Sigmoid colon (tissue), 7 donors: ENCODE data around the gene REPS1. TPM values are rescaled to one million over a fixed set of nuclear protein-coding genes. Genes with fewer than 3 reads are reported as not detected.
A peak's percentile ranks its signal among the peaks of the same experiment; 100 is the strongest.

Source experiments
- DNase-seq: peaks from one replicate; pipeline ENCODE4 v3.0.0-alpha.2; 2019
- H3K27ac ChIP-seq, 4 donors: fragments of 200-600 bp; sonication (generic); one replicate each; pipeline ENCODE4 v1.5.1; 2016 to 2019; ENCODE audit warnings: mild to moderate bottlenecking in 1 of 4
- H3K27me3 ChIP-seq, 3 donors: fragments of 200-600 bp; sonication (generic); one replicate each; pipeline ENCODE4 v1.5.1; 2019; ENCODE audit warnings: mild to moderate bottlenecking in 1 of 3
- H3K36me3 ChIP-seq, 4 donors: fragments of 200-600 bp; sonication (generic); one replicate each; pipeline ENCODE4 v1.5.1; 2016 to 2019
- H3K4me1 ChIP-seq, 4 donors: fragments of 200-600 bp; sonication (generic); one replicate each; pipeline ENCODE4 v1.5.1; 2017 to 2019
- H3K4me3 ChIP-seq, 4 donors: fragments of 200-600 bp; sonication (generic); one replicate each; pipeline ENCODE4 v1.5.1; 2017 to 2019; ENCODE audit warnings: mild to moderate bottlenecking in 2 of 4, moderate library complexity in 1 of 4
- H3K9me3 ChIP-seq, 4 donors: fragments of 200-600 bp in 3 of 4; sonication (generic) in 3 of 4; one replicate each; pipeline versions ENCODE4 v1.5.1 to v1.6.1; 2013 to 2019
- EP300 ChIP-seq, 4 donors: sonication (generic); formaldehyde crosslinking; IDR thresholded peaks; one replicate each; pipeline ENCODE4 v1.6.1; 2017; ENCODE audit warnings: antibody characterized with exemption in 4 of 4
- POLR2A ChIP-seq, 2 donors: fragments of 450-650 bp; IDR thresholded peaks; one replicate each; pipeline ENCODE4 v1.6.1; 2016; ENCODE audit warnings: antibody characterized with exemption in 2 of 2, mild to moderate bottlenecking in 2 of 2, moderate library complexity in 2 of 2
- POLR2AphosphoS5 ChIP-seq, 4 donors: sonication (generic); formaldehyde crosslinking; IDR thresholded peaks; one replicate each; pipeline ENCODE4 v1.6.1; 2017; ENCODE audit warnings: antibody characterized with exemption in 4 of 4
- WGBS, 2 donors: extraction: QIAGEN DNeasy Blood & Tissue Kit; methylation state at CpG; one replicate each; pipeline ENCODE4 v1.1.7; 2013; 5-methylcytosine and 5-hydroxymethylcytosine counted together
- intact Hi-C: fragments of 100-400 bp; cut with DNase I; formaldehyde crosslinking; loops from one replicate; pipeline ENCODE4 v1.15.1; 2023
- polyA plus RNA-seq, 3 donors: library from polyadenylated mRNA; stranded (reverse); fragments of 200-250 nt; gene quantifications; one replicate each; pipeline ENCODE4 v1.2.3, GENCODE V29; 2013
- total RNA-seq, 4 donors: library from RNA; depleted of rRNA; stranded (reverse); fragments of >200 nt; gene quantifications; one replicate each; pipeline ENCODE4 v1.1.0, GENCODE V29; 2016
- TF ChIP-seq, protein P1 (sequence below), 4 experiments: fragments of 450-650 bp in 3 of 4; fragments of 200-600 bp in 1 of 4; IDR thresholded peaks; one replicate each; pipeline ENCODE4 v1.5.1; 2016 to 2019; ENCODE audit warnings: antibody characterized with exemption in 4 of 4, mild to moderate bottlenecking in 3 of 4, moderate library complexity in 2 of 4
- donor health status: healthy with polysubstance abuse.
- donor health status: Bipolar disorder and iron deficiency.
- donor health status: healthy.

The REPS1 gene
- total and polyA plus RNA-seq, 7 donors: 12.6 to 53.7 (median 26.3) TPM

DNA sequence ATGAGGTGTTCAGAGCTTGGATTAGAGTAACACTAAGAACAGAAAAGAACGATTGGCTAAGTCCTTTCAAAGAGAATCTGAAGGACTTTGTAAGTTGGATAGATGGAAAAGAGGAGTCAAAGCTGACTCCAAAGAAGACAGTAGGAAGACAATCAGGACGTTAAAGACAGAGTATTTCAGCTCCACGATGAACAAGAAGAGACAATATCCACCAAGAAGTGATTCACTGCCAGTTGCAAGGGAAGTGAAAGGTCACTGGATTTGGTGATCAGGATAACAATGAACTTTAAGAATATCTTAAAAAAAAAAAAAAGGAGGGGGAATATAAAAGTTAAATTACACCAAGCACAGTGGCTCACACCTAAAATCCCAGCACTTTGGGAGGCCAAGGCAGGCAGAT lies 17.9 kb downstream of the REPS1 start:
- Histone ChIP-seq H3K4me3 (no peak overlapping the region), H3K27me3 (no peaks in the 10 kb centered on the region), H3K36me3 (no peaks in the 10 kb centered on the region), H3K4me1 (peaks cover 0 to 75% (median 45%) of the 10 kb centered on the region in 4 donors), H3K9me3 (no peaks in the 10 kb centered on the region), H3K27ac (peak overlapping the region in 3 of 4 donors; percentile 34 to 61 (median 58))
- WGBS, 2 donors: 78 to 81% methylated on average over 3 of the region's 3 CpGs
- intact Hi-C loops: no loop called here
- TF ChIP-seq POLR2A (IDR thresholded peaks at IDR 0.05) (no peak), EP300 (IDR thresholded peaks at IDR 0.05) (no peak), POLR2AphosphoS5 (IDR thresholded peaks at IDR 0.05) (no peak)
- TF ChIP-seq, protein P1, sequence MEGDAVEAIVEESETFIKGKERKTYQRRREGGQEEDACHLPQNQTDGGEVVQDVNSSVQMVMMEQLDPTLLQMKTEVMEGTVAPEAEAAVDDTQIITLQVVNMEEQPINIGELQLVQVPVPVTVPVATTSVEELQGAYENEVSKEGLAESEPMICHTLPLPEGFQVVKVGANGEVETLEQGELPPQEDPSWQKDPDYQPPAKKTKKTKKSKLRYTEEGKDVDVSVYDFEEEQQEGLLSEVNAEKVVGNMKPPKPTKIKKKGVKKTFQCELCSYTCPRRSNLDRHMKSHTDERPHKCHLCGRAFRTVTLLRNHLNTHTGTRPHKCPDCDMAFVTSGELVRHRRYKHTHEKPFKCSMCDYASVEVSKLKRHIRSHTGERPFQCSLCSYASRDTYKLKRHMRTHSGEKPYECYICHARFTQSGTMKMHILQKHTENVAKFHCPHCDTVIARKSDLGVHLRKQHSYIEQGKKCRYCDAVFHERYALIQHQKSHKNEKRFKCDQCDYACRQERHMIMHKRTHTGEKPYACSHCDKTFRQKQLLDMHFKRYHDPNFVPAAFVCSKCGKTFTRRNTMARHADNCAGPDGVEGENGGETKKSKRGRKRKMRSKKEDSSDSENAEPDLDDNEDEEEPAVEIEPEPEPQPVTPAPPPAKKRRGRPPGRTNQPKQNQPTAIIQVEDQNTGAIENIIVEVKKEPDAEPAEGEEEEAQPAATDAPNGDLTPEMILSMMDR (IDR thresholded peaks at IDR 0.05): no peak
- no peak for DNase-seq

DNA sequence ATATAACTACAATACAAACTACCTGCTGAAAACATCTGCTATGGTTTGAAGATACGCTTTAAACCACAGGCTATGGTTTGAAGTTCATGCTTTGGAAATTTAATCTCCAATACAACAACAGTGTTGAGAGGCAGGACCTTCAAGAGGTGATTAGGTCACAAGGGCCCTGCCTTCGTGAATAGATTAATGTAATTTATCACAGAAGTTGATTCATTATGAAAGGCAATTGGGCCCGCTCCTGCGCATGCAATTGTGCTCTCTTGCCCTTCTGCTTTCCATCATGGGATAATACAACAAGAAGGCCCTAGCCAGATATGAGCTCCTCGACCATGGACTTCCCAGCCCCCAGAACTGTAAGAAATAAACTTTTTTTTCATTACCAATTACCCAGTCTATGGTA lies 21.2 kb downstream of the REPS1 start:
- Histone ChIP-seq H3K9me3 (no peaks in the 10 kb centered on the region), H3K27me3 (no peaks in the 10 kb centered on the region), H3K4me1 (peaks cover 0 to 68% (median 31%) of the 10 kb centered on the region in 4 donors), H3K27ac (no peak overlapping the region), H3K36me3 (no peaks in the 10 kb centered on the region), H3K4me3 (no peak overlapping the region)
- TF ChIP-seq POLR2A (IDR thresholded peaks at IDR 0.05) (no peak), EP300 (IDR thresholded peaks at IDR 0.05) (no peak), POLR2AphosphoS5 (IDR thresholded peaks at IDR 0.05) (no peak)
- TF ChIP-seq, protein P1 (IDR thresholded peaks at IDR 0.05): no peak
- 94% methylated on average over 5 of the region's 5 CpGs for WGBS, 2 donors
- no peak for DNase-seq
- intact Hi-C loops: no loop called here

DNA sequence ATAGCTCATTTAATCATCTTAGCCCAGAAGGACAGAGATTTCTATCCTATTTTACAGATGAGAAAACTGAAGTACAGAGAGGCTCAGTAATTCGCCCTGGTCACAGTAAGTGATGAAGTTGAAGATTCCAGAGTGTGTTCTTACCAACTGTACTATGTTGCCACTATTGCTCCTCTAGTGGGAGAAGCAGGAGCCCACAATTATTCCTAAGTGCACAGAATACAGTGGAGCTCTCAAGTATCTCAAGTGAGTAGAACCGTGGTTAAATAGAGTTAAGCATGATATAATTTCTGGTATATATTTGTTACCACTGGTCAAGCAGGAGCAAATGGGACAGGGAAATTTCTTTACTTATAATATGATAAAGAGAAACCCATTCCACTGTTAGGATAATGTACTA lies 22.1 kb downstream of the REPS1 start:
- TF ChIP-seq EP300 (IDR thresholded peaks at IDR 0.05) (no peak), POLR2AphosphoS5 (IDR thresholded peaks at IDR 0.05) (no peak), POLR2A (IDR thresholded peaks at IDR 0.05) (no peak)
- TF ChIP-seq, protein P1 (IDR thresholded peaks at IDR 0.05): no peak
- WGBS, 2 donors: 91 to 98% methylated on average over 2 of the region's 2 CpGs
- H3K9me3 ChIP-seq: no peaks in the 10 kb centered on the region
- peaks cover 0 to 59% (median 22%) of the 10 kb centered on the region in 4 donors for H3K4me1 ChIP-seq
- DNase-seq: no peak
- intact Hi-C loops: no loop called here
- H3K4me3 ChIP-seq: no peak overlapping the region
- no peak overlapping the region for H3K27ac ChIP-seq
- H3K27me3 ChIP-seq: no peaks in the 10 kb centered on the region
- no peaks in the 10 kb centered on the region for H3K36me3 ChIP-seq

DNA sequence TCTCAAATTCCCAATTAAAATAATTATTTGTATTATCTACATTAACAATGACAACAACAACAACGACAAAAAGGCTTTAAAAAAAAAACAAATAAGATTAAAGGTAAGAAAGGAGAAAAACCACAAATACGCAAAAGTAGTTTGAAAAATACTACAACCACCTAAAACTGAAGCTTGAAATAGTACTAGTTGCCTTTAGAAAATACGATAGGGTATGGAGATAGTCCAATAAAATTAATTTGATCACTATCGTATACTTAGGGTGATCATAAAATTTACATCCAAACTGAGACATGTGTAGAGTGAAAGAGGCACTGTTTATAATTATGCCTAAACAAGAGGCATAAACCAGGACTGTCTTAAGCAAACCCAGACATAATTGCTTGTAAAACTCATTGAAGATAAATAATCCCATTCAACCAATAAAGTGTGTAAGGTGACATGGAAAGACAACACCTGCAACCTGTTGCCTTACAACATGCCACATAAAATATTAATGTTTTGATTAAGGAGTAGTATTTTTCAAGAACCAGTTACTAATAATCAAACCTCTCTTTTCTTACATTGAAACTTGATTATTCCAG lies 22.7 kb downstream of the REPS1 start:
- H3K36me3 ChIP-seq: no peaks in the 10 kb centered on the region
- DNase-seq: no peak
- no peak overlapping the region for H3K4me3 ChIP-seq
- peaks cover 0 to 53% (median 16%) of the 10 kb centered on the region in 4 donors for H3K4me1 ChIP-seq
- WGBS, 2 donors: 51 to 79% methylated on average over 4 of the region's 4 CpGs
- TF ChIP-seq, protein P1 (IDR thresholded peaks at IDR 0.05): no peak
- TF ChIP-seq POLR2AphosphoS5 (IDR thresholded peaks at IDR 0.05) (no peak), EP300 (IDR thresholded peaks at IDR 0.05) (no peak), POLR2A (IDR thresholded peaks at IDR 0.05) (no peak)
- intact Hi-C loops: no loop called here
- no peak overlapping the region for H3K27ac ChIP-seq
- no peaks in the 10 kb centered on the region for H3K9me3 ChIP-seq
- H3K27me3 ChIP-seq: no peaks in the 10 kb centered on the region

DNA sequence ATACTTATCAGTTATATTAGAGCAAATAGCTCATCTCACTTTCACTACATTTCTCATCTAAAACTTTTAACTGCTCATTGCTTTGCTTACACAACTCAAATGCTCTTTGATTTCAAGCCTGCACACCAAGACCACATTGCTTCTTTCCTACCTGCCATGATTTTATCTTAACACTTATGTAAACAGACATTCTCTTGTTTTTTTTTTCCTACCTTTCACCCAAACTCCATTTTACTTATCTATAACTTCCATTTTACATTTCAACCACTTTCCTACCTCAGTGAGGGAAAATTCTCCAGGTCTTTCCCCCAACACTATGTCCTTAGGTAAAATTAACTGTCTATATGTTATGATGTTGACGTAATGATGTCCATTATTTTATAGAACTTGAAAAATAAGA lies 24.0 kb downstream of the REPS1 start:
- Histone ChIP-seq H3K4me3 (no peak overlapping the region), H3K27me3 (no peaks in the 10 kb centered on the region), H3K36me3 (no peaks in the 10 kb centered on the region), H3K27ac (no peak overlapping the region), H3K9me3 (no peaks in the 10 kb centered on the region), H3K4me1 (peaks cover 0 to 51% (median 12%) of the 10 kb centered on the region in 4 donors)
- no peak for TF ChIP-seq POLR2AphosphoS5 (IDR thresholded peaks at IDR 0.05)
- TF ChIP-seq, protein P1 (IDR thresholded peaks at IDR 0.05): no peak
- TF ChIP-seq POLR2A (IDR thresholded peaks at IDR 0.05): no peak
- no peak for TF ChIP-seq EP300 (IDR thresholded peaks at IDR 0.05)
- intact Hi-C loops: no loop called here
- DNase-seq: no peak
- WGBS, 2 donors: 99 to 100% methylated on average over 1 of the region's 1 CpG
